HG03196 (cell line): ENCODE results near the gene SHROOM2.
"Not testable (repeated sequence)": the region's sequence is repeated elsewhere in the genome, so short reads cannot be mapped to it uniquely, and the experiment has no call there.

Experiments
- ATAC-seq: cut with Tn5 transposase; IDR thresholded peaks from one replicate; pipeline ENCODE4 v1.9.1; 2021; ENCODE audit not compliant: unreplicated experiment

The SHROOM2 gene

GRCh38 chrX:9785254-9785943, 830 bp upstream of the SHROOM2 start:
- ATAC-seq: no peak

- no peak for ATAC-seq
Observed at GRCh38 chrX:9786798-9787635, 788 bp downstream of the SHROOM2 start.

- ATAC-seq: no peak
Observed at GRCh38 chrX:9788911-9789310, 2.7 kb downstream of the SHROOM2 start.

GRCh38 chrX:9789555-9789954, 3.3 kb downstream of the SHROOM2 start:
- ATAC-seq: no peak

- no peak for ATAC-seq
Observed at GRCh38 chrX:9790866-9791265, 4.6 kb downstream of the SHROOM2 start.

- no peak for ATAC-seq
Observed at GRCh38 chrX:9794495-9794894, 8.3 kb downstream of the SHROOM2 start.

- ATAC-seq: no peak
Observed at GRCh38 chrX:9797384-9798360, 11.4 kb downstream of the SHROOM2 start.

- no peak for ATAC-seq
Observed at GRCh38 chrX:9802737-9803136, 16.5 kb downstream of the SHROOM2 start.

- ATAC-seq: no peak
Observed at GRCh38 chrX:9804444-9804843, 18.2 kb downstream of the SHROOM2 start.

GRCh38 chrX:9805956-9806355, 19.7 kb downstream of the SHROOM2 start:
- ATAC-seq: no peak

- ATAC-seq: no peak
Observed at GRCh38 chrX:9807355-9808182, 21.3 kb downstream of the SHROOM2 start.

- not testable (repeated sequence) for ATAC-seq
Observed at GRCh38 chrX:9809876-9810275, 23.6 kb downstream of the SHROOM2 start.

- ATAC-seq: not testable (repeated sequence)
Observed at GRCh38 chrX:9811086-9811485, 24.9 kb downstream of the SHROOM2 start.

- ATAC-seq: no peak
Observed at GRCh38 chrX:9816084-9816700, 30.0 kb downstream of the SHROOM2 start.

GRCh38 chrX:9821572-9821971, 35.3 kb downstream of the SHROOM2 start:
- no peak for ATAC-seq

GRCh38 chrX:9824554-9824953, 38.3 kb downstream of the SHROOM2 start:
- no peak for ATAC-seq

- ATAC-seq: no peak
Observed at GRCh38 chrX:9825129-9825790, 39.0 kb downstream of the SHROOM2 start.

- ATAC-seq: no peak
Observed at GRCh38 chrX:9825966-9826365, 39.7 kb downstream of the SHROOM2 start.
